GM18870 (cell line): Measurements from ENCODE around the gene GDF2.

Experiments
- ATAC-seq: cut with Tn5 transposase; IDR thresholded peaks from one replicate; pipeline ENCODE4 v1.9.1; 2021; ENCODE audit warnings: moderate library complexity; ENCODE audit not compliant: unreplicated experiment

Gene GDF2

DNA sequence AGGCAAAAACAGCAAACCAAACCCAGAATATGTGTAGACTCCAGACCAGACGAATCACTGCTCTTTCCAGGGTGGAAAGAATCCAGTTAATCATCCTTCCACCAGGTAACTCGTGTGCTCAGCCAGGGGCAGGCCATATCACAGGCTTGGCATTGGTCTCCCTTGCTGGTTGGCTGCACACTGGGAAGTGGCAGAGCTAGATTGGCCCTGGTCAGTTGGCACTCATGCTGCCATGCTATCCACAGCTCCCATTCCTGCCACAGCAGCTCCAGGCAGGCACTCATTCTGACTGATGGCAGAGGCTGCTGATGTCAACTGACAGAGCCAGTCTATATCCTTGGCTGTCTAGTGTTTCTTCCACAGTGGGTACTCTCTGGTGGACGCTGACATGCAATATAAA, 31.9 kb upstream of the GDF2 start:
- no peak for ATAC-seq

DNA sequence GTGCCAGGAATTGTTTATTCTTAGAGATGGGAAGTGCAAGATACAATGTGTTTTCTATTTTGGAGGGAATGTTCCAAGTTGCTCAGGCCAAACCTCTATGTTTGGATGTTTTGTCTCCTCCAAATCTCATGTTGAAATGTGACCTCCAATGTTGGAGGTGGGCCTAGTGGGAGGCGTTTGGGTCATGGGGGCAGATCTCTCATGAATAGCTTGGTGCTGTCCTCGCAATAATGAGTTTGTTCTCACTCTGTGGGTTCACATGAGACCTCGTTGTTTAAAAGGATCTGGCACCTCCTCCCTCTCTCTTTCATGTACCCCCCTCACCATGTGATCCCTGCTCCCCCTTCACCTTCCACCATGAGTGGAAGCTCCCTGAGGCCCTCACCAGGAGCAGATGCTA, 30.6 kb upstream of the GDF2 start:
- ATAC-seq = no peak

DNA sequence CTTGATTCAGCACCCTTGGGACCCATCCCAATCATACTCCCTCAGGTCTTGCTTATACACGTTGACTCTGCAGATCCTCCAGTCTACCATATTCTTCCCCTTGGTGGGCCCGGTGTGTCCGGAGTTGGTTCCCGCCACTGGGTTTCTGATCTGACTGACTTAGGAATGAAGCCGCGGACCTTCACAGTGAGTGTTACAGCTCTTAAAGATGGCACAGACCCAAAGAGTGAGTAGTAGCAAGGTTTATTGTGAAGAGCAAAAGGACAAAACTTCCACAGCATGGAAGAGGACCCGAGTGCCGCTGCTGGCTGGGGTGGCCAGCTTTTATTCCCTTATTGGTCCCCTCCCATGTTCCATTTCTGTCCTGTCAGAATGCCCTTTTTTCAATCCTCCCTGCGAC, 28.2 kb upstream of the GDF2 start:
- ATAC-seq = no peak

DNA sequence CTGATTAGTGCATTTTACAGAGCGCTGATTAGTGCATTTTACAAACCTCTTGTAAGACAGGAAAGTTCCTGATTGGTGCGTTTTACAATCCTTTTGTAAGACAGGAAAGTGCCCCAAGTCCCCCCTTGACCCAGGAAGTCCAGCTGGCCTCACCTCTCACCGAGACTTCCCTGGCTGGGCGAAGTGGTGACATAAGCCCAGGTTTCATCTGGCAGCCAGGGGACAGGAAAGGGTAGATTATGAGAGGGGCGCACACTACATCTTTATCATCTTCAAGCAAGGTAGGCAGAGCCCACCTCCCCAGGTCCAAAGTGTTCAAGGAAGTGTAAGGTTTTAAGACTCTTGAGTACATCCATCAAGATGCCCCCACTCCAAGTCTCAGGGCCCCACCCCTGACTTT, 27.8 kb upstream of the GDF2 start:
- ATAC-seq = no peak

DNA sequence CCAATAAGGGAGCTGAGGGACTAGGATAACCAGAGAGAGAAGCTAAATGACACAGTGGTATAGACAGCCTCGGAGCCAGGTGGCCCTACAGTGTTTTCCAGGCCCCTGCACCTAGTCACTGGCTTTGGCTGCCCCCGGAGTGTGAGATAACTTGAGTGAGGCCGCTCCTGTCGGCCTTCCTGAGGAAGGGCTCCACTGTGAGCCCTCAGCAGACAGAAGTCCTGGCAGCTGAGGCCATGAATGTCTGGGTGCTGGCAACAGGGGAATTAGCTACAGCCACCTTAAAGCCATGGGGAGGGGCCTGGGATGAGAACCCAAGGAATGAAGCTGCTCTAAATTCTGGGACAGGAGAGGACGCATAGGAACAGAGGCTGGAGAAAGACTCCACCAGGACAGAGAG, 26.8 kb upstream of the GDF2 start:
- no peak for ATAC-seq

DNA sequence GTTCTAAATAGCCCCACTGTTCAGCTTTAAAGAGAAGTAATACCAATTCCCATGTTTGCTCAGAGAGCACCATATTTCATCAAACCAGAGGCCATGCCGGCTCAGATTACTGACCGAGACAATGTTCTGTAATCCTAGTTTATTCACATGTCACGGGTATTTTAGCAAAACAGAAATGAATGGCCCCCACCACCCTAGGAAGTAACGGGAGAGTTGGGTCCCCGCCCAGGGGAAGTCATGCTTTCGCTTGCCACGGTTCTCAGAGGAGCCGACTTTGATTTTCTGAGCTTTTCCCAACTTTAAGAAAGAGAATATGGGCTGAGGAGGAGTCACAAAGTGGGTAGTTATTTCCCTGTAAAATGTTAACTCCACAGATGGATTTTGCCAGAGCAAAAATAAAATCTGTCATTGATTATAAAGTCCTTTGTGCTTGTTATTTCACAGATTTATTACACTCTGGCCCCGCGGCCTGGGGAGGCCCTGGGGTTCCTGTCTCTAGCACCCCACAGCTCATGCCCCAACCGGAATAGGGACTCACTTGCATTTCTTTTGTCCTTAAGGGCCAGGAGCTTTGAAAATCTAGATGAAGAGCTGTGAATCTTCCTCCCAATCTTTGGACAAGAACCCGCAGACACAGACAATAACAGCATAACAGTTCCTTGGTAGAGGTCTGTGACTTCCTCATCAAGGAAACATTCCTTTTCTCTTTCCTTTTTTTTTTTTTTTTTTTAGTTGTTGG, 25.9 kb upstream of the GDF2 start:
- ATAC-seq = no peak

DNA sequence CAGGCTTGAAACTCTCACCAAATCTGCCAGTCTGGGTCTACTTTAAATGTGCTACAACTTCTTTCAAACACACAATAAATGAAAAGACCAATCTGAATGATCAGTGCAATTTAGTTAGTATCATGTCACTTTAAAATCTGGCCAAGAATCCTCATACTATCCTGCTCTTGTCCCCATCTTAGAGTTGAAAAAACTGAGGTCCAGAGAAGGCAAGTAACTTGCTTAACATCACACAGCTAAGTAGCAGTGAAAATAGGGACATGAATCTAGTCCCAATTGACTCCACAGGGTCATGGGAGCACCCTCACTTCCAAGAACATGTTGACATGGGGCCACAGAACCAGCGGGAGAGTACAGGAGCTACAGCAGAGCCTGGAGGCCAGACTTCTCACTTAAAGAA, 25.3 kb upstream of the GDF2 start:
- ATAC-seq = no peak

DNA sequence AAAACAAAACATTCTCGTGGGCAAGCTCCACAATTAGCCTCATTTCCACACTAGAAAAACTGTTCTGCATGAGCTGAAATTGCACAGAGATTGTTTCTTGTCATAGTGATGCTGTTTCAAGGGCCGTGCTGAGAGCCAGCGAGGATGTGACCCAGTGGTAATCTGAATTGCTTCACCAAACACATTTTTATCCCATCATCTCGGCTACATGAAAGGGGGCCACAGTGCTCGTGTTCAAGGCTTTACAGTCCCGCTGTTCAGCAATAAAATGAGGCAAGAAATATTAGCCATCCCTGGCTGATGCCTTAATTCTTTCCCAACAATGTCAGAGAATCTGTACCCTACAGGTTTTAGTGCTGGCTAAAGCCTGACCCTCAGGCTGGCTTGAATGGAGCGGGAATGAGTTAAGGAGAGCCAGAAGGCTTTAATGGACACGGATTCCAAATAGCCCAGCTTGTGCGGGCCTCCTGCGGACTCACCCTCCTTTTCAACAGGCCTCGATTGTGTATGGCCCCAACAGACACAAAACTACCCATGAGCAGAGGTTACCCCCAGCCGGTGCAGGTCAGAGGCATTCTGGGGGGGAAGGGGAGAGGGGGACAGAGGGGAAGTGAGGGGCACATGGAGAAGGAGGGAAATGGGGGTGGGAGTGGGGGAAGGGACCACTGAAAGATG, 24.3 kb upstream of the GDF2 start:
- no peak for ATAC-seq

DNA sequence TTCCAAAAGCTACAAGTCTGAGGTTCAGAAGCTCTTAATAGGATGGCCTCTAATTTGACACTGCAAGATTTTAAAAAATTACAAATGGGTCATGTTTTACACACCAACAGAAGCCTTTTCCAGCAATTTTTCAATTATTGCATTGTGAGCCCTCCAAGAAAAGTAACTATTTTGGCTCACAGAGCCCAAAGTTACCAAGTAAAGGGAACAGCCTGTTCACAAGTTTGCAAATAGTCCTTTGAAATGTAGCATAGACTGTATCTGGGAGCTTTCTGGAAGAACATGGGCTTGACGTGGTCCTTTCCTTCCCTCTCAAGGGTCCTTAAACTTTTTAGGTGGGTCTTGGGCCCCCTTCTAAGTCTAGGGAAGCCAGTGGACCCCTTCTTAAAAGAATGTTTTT, 23.5 kb upstream of the GDF2 start:
- ATAC-seq = no peak

DNA sequence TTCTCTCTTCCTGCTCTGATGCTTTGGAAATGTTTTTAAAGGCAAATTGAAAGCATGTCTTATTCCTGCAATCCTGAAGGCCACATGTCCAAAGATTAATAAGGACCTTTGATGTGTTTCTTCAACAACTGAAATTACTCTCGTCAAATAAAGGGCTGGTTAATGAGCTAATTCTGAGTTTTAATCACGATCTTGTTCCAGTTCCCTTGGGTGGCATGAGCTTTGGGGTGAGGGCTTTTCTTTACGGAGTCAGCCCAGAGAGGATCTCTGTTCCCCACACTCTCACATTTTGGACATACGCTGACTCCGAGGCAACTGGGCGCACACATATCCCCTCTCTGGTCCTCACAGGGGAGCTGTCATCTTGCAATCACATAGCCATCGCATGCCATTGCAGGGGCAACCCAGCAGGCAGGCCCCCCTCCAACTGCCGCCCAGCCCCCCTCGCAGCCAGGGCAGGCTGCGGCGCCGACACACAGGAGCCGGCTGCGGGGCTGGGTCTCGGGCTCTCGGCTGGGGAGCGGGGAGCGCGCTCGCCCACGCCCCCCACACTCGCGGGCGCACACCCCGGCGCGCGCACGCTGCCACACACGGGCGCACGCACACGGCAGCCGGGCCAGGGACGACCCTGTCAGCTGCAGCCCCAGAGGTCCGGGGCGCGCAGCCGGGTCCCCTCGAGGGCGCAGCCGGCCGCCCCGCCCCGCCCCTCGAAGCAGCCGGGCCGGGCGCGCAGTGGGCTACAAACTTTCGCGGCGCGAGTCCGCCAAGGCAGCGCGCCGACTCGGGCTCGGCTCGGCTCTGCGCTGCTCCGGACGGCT, 22.4 kb upstream of the GDF2 start, which contains the start of gene GDF10:
TSS of gene GDF10 (plus strand) at position 587 of the 818 bp plus-strand sequence. CDS start 455 bp downstream, outside the sequence.
- ATAC-seq = no peak

DNA sequence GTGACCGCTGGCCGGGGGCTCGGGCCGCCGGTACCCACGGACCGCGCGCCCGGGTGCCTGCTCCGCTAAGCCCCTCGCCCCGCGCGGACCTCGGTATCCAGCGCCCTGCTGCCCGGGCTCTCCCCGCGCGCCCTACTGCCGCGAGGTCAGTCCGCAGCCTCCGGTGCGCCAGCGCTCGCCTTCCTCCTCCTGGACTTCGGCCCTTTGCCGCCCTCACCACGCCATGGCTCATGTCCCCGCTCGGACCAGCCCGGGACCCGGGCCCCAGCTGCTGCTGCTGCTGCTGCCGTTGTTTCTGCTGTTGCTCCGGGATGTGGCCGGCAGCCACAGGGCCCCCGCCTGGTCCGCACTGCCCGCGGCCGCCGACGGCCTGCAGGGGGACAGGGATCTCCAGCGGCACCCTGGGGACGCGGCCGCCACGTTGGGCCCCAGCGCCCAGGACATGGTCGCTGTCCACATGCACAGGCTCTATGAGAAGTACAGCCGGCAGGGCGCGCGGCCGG, 21.8 kb upstream of the GDF2 start:
- no peak for ATAC-seq

DNA sequence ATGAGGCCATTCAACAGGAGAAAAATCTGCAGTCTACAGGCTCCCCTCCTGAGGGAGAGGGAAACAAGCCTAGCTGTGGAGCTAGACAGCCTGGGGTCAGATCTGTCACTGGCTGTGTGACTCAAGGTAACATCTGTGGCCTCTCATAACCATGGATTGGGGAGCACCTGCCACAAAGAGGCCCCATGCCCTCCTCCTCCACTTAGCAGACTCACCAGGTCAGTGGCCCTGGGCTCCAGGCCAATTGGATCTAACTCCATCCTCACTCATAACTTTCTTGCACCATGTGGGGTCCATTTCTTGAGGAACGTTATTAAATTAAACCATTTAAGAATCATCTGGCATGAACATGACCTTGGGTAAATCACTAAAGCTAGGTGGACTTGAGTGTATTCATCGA, 20.4 kb upstream of the GDF2 start:
- ATAC-seq = no peak

DNA sequence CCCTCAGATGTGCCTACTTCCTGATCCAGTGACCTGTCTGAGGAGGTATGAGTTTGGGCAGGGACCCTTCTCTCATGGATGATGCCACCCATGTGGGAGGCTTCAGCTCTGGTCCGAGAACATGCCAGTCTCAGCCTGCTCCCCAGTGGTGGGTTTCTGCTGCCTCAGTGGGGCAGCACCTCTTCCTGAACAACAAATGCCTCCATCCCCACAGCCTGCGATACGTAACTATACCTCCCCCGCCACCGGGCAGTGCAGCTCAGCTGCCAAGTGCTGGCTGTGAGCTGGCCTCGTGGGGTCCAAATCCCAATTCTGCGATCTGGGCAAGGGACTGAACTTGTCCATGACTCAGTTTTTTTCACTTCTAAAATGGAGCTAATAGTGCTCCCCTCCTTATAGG, 19.1 kb upstream of the GDF2 start:
- ATAC-seq = no peak

DNA sequence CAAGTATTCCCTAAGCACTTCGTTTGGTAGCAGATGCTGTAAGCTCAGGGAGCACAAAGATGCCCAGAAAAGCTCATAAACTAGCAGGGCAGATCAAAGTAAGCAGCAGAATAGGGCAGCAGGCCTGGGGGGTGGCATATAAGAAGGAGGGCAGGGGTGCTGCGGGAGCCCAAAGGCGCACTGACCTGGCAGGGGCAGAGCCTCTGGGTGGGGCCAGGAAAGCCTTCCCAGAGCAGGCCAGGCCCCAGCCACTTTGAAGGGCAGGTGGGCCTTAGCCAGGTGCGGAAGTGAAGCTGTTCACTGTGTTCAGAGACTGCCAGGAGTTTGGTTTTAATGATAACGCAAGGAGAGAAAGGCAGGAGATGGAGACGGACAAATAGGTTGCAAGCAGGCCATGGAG, 18.4 kb upstream of the GDF2 start:
- no peak for ATAC-seq

DNA sequence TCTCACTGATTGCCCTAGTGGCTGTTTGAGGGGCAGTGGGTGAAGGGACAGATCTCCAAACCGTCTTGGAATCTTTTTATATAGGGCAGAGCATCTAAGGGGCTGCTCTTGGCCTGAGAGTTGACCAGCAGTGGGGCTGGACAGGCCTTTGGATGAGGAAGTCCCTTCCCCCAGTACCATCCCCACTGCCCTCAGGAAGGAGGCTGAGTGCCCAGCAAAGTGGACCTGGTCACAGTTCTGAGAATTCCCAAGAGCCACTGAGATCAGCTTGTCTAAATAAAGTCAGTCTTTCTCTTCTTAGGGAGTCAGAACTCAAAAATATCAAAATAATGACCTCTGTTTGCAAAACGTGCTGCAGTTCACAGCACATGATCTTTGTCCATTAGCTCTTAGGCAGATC, 16.7 kb upstream of the GDF2 start:
- ATAC-seq = no peak

DNA sequence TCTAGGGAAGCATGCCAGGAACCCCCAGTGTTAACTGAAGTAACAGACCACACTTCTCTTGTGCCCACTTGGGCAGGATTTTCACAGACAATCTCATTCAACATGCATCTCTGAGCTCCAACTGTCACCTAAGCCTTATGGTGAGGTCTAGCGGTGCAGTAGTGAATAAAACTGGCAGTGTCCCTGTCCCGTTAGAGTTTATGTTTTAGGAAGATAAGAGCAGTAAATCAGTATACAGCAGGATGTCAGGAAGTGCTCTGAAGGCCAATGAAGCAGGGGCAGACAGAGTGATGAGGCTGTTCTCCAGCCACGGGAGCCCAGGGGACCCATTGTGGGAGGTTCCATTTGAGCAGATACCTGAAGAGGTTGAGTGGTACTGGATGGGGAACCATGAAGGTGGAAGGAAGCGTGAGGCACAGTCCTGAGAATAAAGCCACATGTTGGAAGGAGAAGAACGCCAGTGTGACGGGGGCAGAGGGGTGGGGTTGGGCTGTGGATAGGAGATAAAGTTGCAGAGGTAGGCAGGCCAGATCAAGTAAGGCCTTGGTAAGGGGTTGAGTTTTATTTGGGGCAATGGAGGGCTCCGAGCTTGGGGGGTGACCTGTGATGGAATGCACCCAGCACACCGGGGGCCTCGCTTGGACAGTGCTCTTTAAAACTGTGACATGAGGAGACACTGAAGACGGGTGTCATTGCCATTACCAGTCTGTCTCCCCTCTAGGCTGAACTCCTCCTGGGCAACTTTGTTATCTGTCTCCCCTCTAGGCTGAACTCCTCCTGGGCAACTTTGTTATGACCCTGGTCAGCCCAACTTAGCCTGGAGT, 15.7 kb upstream of the GDF2 start:
- ATAC-seq = no peak

DNA sequence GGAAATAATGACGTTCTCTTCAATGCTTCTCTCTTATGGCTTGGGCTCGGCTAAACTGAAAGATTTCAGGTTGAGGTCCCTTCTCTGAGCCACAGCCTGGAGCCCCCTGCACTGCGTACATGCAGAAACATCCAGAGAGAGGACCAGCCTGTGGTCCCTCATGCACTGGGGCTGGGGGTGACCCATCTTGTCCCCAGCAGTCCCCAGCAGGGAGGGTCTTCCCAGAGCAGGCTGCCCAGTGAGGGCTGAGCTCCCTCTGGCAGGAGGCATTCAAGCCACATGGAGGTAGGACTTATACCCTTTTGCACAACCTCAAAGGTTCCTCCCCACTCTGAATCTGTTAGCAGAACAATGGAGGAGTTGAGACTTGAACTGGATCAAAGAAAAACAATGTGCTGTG, 14.9 kb upstream of the GDF2 start:
- ATAC-seq = no peak

DNA sequence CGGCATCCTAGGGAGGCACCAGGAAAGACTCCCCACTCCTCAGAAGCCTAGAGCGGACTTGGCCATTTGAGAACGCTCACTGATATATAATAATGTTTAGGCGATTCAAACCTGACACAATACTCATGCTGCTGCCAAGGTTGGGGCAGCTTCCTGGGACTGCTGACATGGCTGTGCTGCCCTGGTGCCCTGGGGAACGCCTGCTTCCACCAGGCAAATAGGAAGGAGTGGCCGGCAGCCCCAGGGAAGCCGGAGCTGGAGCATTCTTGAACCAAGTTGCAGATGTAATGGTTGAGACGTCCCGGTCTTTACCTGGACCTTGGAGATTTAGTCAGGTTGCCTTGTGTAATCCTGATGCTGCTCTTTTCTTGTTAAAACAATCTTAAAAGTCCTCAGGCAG, 13.5 kb upstream of the GDF2 start:
- no peak for ATAC-seq

DNA sequence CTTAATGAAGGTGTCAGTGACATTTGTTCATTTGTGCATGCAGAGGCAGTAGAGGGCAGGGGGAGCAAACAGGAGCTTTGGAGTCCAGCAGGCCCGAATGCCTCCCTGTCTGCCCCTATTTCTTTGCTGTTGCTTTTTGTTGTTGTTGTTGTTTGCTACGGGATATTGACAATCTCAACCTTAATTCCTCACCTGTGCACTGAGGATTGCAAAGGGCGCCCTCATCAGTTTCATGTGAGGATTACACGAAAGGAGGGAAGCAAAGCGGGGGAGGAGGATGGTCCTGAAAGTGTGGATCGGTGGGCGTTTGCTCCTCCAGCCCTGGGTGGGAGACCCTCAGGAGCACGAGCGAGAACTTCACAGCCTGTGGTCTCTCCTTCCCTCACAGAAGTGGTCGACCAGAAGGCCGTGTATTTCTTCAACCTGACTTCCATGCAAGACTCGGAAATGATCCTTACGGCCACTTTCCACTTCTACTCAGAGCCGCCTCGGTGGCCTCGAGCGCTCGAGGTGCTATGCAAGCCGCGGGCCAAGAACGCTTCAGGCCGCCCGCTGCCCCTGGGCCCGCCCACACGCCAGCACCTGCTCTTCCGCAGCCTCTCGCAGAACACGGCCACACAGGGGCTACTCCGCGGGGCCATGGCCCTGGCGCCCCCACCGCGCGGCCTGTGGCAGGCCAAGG, 12.7 kb upstream of the GDF2 start:
- no peak for ATAC-seq

DNA sequence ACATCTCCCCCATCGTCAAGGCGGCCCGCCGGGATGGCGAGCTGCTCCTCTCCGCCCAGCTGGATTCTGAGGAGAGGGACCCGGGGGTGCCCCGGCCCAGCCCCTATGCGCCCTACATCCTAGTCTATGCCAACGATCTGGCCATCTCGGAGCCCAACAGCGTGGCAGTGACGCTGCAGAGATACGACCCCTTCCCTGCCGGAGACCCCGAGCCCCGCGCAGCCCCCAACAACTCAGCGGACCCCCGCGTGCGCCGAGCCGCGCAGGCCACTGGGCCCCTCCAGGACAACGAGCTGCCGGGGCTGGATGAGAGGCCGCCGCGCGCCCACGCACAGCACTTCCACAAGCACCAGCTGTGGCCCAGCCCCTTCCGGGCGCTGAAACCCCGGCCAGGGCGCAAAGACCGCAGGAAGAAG, 12.2 kb upstream of the GDF2 start:
- ATAC-seq = no peak
